C4-2B (cell line): ENCODE data around the gene BOK.

Experiments used
- CTCF ChIP-seq: fragments of 450-650 bp; conservative IDR thresholded peaks from 2 replicates; pipeline ENCODE4 v1.5.1; 2017; ENCODE audit warnings: mild to moderate bottlenecking
- ZFX ChIP-seq: fragments of 450-650 bp; IDR thresholded peaks from 2 replicates; pipeline ENCODE4 v1.6.1; 2017

DNA sequence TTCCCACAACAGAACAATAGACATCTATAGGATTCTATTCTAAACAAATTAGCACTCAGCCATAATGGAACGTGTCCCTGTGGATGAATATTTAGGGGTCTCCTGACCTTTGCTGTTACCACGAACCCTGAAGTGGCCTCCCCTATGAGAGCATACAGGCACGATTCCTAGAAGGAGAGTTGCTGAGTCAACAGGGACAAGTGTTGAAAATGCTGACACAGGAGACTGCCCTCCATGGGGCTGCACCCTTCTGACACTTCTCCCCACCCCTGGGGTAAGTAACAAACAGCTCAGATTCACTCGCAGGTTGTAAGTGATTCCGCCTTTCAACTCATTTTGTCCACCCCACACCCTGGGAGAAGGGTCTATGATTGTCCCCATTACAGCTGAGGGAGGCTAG lies 36.1 kb upstream of the BOK start:
- no peak for TF ChIP-seq CTCF
- TF ChIP-seq ZFX, result no peak
